Stimulated activated CD8-positive, alpha-beta memory T cell treated with anti-CD3 and anti-CD28 coated beads, Interleukin-12 subunit alpha, Interleukin-12 subunit beta, amount 100 ng/mL, for 1 hour (primary cell): ENCODE data around the gene SLN.

Experiments used
- DNase-seq: peaks from one replicate; pipeline ENCODE4 v3.0.0-alpha.2; 2020; ENCODE audit warnings: low read depth

SLN gene

GRCh38 chr11:107719557-107720302 is 7.9 kb upstream of the SLN start:
- DNase-seq = no peak

- DNase-seq = no peak
Observed at GRCh38 chr11:107719073-107719472, 7.2 kb upstream of the SLN start.

- no peak for DNase-seq
Observed at GRCh38 chr11:107716884-107717532, 5.2 kb upstream of the SLN start.

- DNase-seq = no peak
Observed at GRCh38 chr11:107713009-107713408, 1.2 kb upstream of the SLN start.

- no peak for DNase-seq
Observed at GRCh38 chr11:107710301-107710700, 1.6 kb downstream of the SLN start.

- DNase-seq = no peak
Observed at GRCh38 chr11:107708792-107709191, 3.1 kb downstream of the SLN start.

GRCh38 chr11:107707807-107708206 is 4.0 kb downstream of the SLN start:
- DNase-seq = no peak

- DNase-seq = no peak
Observed at GRCh38 chr11:107707215-107707671, 4.6 kb downstream of the SLN start.

GRCh38 chr11:107706531-107706930 is 5.3 kb downstream of the SLN start:
- DNase-seq = no peak

GRCh38 chr11:107705027-107705426 is 6.8 kb downstream of the SLN start:
- DNase-seq = no peak

GRCh38 chr11:107704451-107704850 is 7.4 kb downstream of the SLN start:
- no peak for DNase-seq

- DNase-seq = no peak
Observed at GRCh38 chr11:107702723-107703122, 9.1 kb downstream of the SLN start.

- no peak for DNase-seq
Observed at GRCh38 chr11:107702109-107702660, 9.7 kb downstream of the SLN start.

- DNase-seq = no peak
Observed at GRCh38 chr11:107699371-107700285, 12.2 kb downstream of the SLN start.

- no peak for DNase-seq
Observed at GRCh38 chr11:107697291-107697690, 14.6 kb downstream of the SLN start.

GRCh38 chr11:107696140-107696539 is 15.7 kb downstream of the SLN start:
- no peak for DNase-seq

- no peak for DNase-seq
Observed at GRCh38 chr11:107695446-107695845, 16.4 kb downstream of the SLN start.

- DNase-seq = no peak
Observed at GRCh38 chr11:107691000-107691750, 20.7 kb downstream of the SLN start.

- peak; percentile 25 for DNase-seq
Observed at GRCh38 chr11:107689317-107690202, 22.3 kb downstream of the SLN start.

- DNase-seq = no peak
Observed at GRCh38 chr11:107688322-107688918, 23.4 kb downstream of the SLN start.
